Endodermal cell (in vitro differentiated cells): Measurements from ENCODE around the gene FAM81A. TPM values are rescaled to one million over a fixed set of nuclear protein-coding genes. Genes with fewer than 3 reads are reported as not detected.

Experiments
- DNase-seq: peaks from one replicate; pipeline ENCODE4 v3.0.0-alpha.2; 2017
- H3K27ac ChIP-seq: 2 replicates; pipeline ENCODE4 v1.5.1; 2013; ENCODE audit warnings: mild to moderate bottlenecking, low read depth, low read length, moderate library complexity
- H3K27me3 ChIP-seq: 2 replicates; pipeline ENCODE4 v1.6.1; 2013; ENCODE audit warnings: mild to moderate bottlenecking, low read length, moderate library complexity; ENCODE audit not compliant: insufficient read depth, control insufficient read depth, poor library complexity, severe bottlenecking
- H3K36me3 ChIP-seq: 2 replicates; pipeline ENCODE4 v1.7.0; 2013; ENCODE audit warnings: mild to moderate bottlenecking, low read length, moderate library complexity; ENCODE audit not compliant: control insufficient read depth, insufficient read depth
- H3K4me1 ChIP-seq: one replicate; pipeline ENCODE4 v1.7.0; 2013; ENCODE audit warnings: low read length; ENCODE audit not compliant: control insufficient read depth, insufficient read depth
- H3K4me3 ChIP-seq: 2 replicates; pipeline ENCODE4 v1.5.1; 2013; ENCODE audit warnings: mild to moderate bottlenecking, low read length, moderate library complexity
- H3K9ac ChIP-seq: 2 replicates; pipeline ENCODE4 v1.6.1; 2013; ENCODE audit warnings: mild to moderate bottlenecking, low read length, moderate library complexity; ENCODE audit not compliant: poor library complexity, severe bottlenecking; ENCODE audit errors: extremely low read depth
- H3K9me3 ChIP-seq: 2 replicates; pipeline ENCODE4 v1.6.1; 2013; ENCODE audit warnings: mild to moderate bottlenecking, low read length, moderate library complexity; ENCODE audit not compliant: control insufficient read depth
- H3K27ac Mint-ChIP-seq: 2 replicates; pipeline ENCODE4 v1.8.0; 2020; ENCODE audit warnings: mixed read lengths
- H3K27me3 Mint-ChIP-seq: 2 replicates; pipeline ENCODE4 v1.8.0; 2021; ENCODE audit warnings: mild to moderate bottlenecking, mixed read lengths; ENCODE audit not compliant: insufficient read depth
- H3K36me3 Mint-ChIP-seq: 2 replicates; pipeline ENCODE4 v1.8.0; 2020; ENCODE audit warnings: low read depth, mixed read lengths
- H3K4me1 Mint-ChIP-seq: 2 replicates; pipeline ENCODE4 v1.8.0; 2020; ENCODE audit warnings: mixed read lengths
- H3K4me3 Mint-ChIP-seq: 2 replicates; pipeline ENCODE4 v1.8.0; 2020; ENCODE audit warnings: mild to moderate bottlenecking, moderate library complexity, mixed read lengths
- H3K9me3 Mint-ChIP-seq: 2 replicates; pipeline ENCODE4 v1.8.0; 2020; ENCODE audit warnings: mild to moderate bottlenecking, mixed read lengths
- CTCF ChIP-seq: fragments of 200-600 bp; sonication (generic); conservative IDR thresholded peaks from 2 replicates; pipeline ENCODE4 v1.5.0; 2021; ENCODE audit warnings: antibody characterized with exemption, mild to moderate bottlenecking
- WGBS, 2 experiments: methylation state at CpG; one replicate each; pipeline versions ENCODE4 v1.1.5 to v1.1.7; 2013; ENCODE audit warnings: missing lambda C conversion rate in 2 of 2, mixed read lengths in 1 of 2; ENCODE audit not compliant: insufficient coverage in 1 of 2, insufficient read length in 1 of 2; 5-methylcytosine and 5-hydroxymethylcytosine counted together
- total RNA-seq, 2 donors: library from RNA; stranded (reverse); fragmentation: NEBNext Ultra II Directional in 1 of 2; extraction: Animal tissue kit (Norgen Biotek cat#: 25700) in 1 of 2; gene quantifications; 2 replicates in 1 of 2; 3 replicates in 1 of 2; pipeline ENCODE4 v1.2.1, GENCODE V29; 2021

Gene FAM81A
- total RNA-seq, 2 donors from 2014 or later: 0.35 to 0.88 TPM

- Mint-ChIP-seq H3K27me3 (peaks cover 4% of the 10 kb centered on the region), H3K4me3 (no peak overlapping the region), H3K27ac (no peak overlapping the region), H3K36me3 (no peaks in the 10 kb centered on the region), H3K4me1 (no peaks in the 10 kb centered on the region), H3K9me3 (no peaks in the 10 kb centered on the region)
- Histone ChIP-seq H3K4me3 (no peak overlapping the region), H3K27ac (no peak overlapping the region), H3K27me3 (no peaks in the 10 kb centered on the region), H3K4me1 (no peaks in the 10 kb centered on the region), H3K9ac (no peak overlapping the region), H3K36me3 (no peaks in the 10 kb centered on the region), H3K9me3 (no peaks in the 10 kb centered on the region)
- WGBS, 2 experiments: 96 to 97% methylated on average over 8 to 9 of the region's 9 CpGs
- no peak for DNase-seq
- no peak for TF ChIP-seq CTCF
Observed at GRCh38 chr15:59394166-59394661, 43.8 kb upstream of the FAM81A start.

GRCh38 chr15:59396211-59396610 is 41.8 kb upstream of the FAM81A start:
- no peak for DNase-seq
- 82 to 83% methylated on average over 2 to 3 of the region's 3 CpGs for WGBS, 2 experiments
- peaks cover 19% of the 10 kb centered on the region for H3K27me3 Mint-ChIP-seq
- Histone ChIP-seq H3K4me1 (no peaks in the 10 kb centered on the region), H3K27me3 (no peaks in the 10 kb centered on the region), H3K36me3 (no peaks in the 10 kb centered on the region), H3K9me3 (no peaks in the 10 kb centered on the region), H3K27ac (no peak overlapping the region), H3K4me3 (no peak overlapping the region), H3K9ac (no peak overlapping the region)
- no peak overlapping the region for H3K27ac Mint-ChIP-seq
- H3K9me3 Mint-ChIP-seq: no peaks in the 10 kb centered on the region
- H3K4me3 Mint-ChIP-seq: no peak overlapping the region
- no peak for TF ChIP-seq CTCF
- H3K4me1 Mint-ChIP-seq: peaks cover 7% of the 10 kb centered on the region
- no peaks in the 10 kb centered on the region for H3K36me3 Mint-ChIP-seq

- WGBS, 2 experiments: 82% methylated on average over 3 of the region's 3 CpGs; no CpG with 5 or more reads in 1 of the 2 experiments
Observed at GRCh38 chr15:59396679-59397078, 41.3 kb upstream of the FAM81A start.

More at GRCh38 chr15:59396679-59397078, 41.3 kb upstream of the FAM81A start:
- Histone ChIP-seq H3K9me3 (no peaks in the 10 kb centered on the region), H3K9ac (no peak overlapping the region), H3K36me3 (no peaks in the 10 kb centered on the region), H3K27me3 (no peaks in the 10 kb centered on the region), H3K27ac (no peak overlapping the region), H3K4me3 (no peak overlapping the region), H3K4me1 (no peaks in the 10 kb centered on the region)
- H3K4me1 Mint-ChIP-seq: peaks cover 11% of the 10 kb centered on the region
- no peaks in the 10 kb centered on the region for H3K9me3 Mint-ChIP-seq
- no peaks in the 10 kb centered on the region for H3K36me3 Mint-ChIP-seq
- no peak for TF ChIP-seq CTCF
- peaks cover 23% of the 10 kb centered on the region for H3K27me3 Mint-ChIP-seq
- DNase-seq: no peak
- H3K27ac Mint-ChIP-seq: no peak overlapping the region
- no peak overlapping the region for H3K4me3 Mint-ChIP-seq
